Endothelial cell of umbilical vein (primary cell): ENCODE results near the gene TADA2B. TPM values are rescaled to one million over a fixed set of nuclear protein-coding genes. Genes with fewer than 3 reads are reported as not detected.

ENCODE experiments used
- BruUV-seq: library from RNA; stranded (reverse); fragments of 400-500 nt; replicated peaks from 2 replicates; lab custom pipeline; 2021; lab: Mats Ljungman, UMichigan
- CTCF ChIA-PET: fragments of 300-600, 350-600 bp; sonication (Branson Sonifier 250); formaldehyde crosslinking; loops from one replicate; lab custom pipeline; 2021; ENCODE audit warnings: antibody characterized with exemption, inconsistent platforms; lab: Charles Lee
- POLR2A ChIA-PET: fragments of 300-600, 350-600 bp; sonication (Branson Sonifier 250); formaldehyde crosslinking; loops from one replicate; lab custom pipeline; 2021; ENCODE audit warnings: antibody characterized with exemption, inconsistent platforms; lab: Charles Lee
- DNase-seq: peaks from one replicate; pipeline ENCODE4 v3.0.0-alpha.2; 2011; ENCODE audit warnings: low read depth, low spot score
- FAIRE-seq: peaks from 2 replicates; lab custom pipeline; 2011; peaks lifted over from hg19 to GRCh38; lab: Jason Lieb, UNC
- H2AFZ ChIP-seq: 2 replicates; pipeline ENCODE4 v1.6.0; 2012; ENCODE audit warnings: low read depth, low read length, control low read depth, inconsistent platforms
- H3K27ac ChIP-seq: 2 replicates; pipeline ENCODE4 v1.5.1; 2011; ENCODE audit warnings: low read depth, mild to moderate bottlenecking, control low read depth, low read length, moderate library complexity; ENCODE audit not compliant: insufficient read depth
- H3K27me3 ChIP-seq, 2 experiments: 2 replicates each; pipeline versions ENCODE4 v1.6.0 to v1.6.1; 2011; ENCODE audit warnings: low read length in 2 of 2, mixed read lengths in 1 of 2; ENCODE audit not compliant: control insufficient read depth in 2 of 2, insufficient read depth in 2 of 2
- H3K36me3 ChIP-seq, 2 experiments: 2 replicates in 1 of 2; 3 replicates in 1 of 2; pipeline ENCODE4 v1.5.1; 2011; ENCODE audit warnings: low read length in 2 of 2, mild to moderate bottlenecking in 1 of 2, moderate library complexity in 1 of 2; ENCODE audit not compliant: control insufficient read depth in 2 of 2, insufficient read depth in 2 of 2; ENCODE audit errors: extremely low read depth in 1 of 2
- H3K4me1 ChIP-seq: 3 replicates; pipeline ENCODE4 v1.5.1; 2011; ENCODE audit warnings: mild to moderate bottlenecking, low read length; ENCODE audit not compliant: control insufficient read depth, insufficient read depth; ENCODE audit errors: extremely low read depth
- H3K4me2 ChIP-seq: 2 replicates; pipeline ENCODE4 v1.6.1; 2011; ENCODE audit warnings: low read length, control low read depth, mixed read lengths; ENCODE audit not compliant: insufficient read depth
- H3K4me3 ChIP-seq, 3 experiments: fragments of 200-600 bp in 1 of 3; sonication (generic), shearing (Covaris generic) in 1 of 3; replicated peaks in 1 of 3; 2 replicates each; pipeline ENCODE4 v1.5.1; 2011 to 2016; ENCODE audit warnings: control low read depth in 3 of 3, low read length in 3 of 3, mild to moderate bottlenecking in 2 of 3, inconsistent platforms in 1 of 3, low read depth in 1 of 3, moderate library complexity in 1 of 3; ENCODE audit not compliant: insufficient read depth in 1 of 3
- H3K79me2 ChIP-seq: 2 replicates; pipeline ENCODE4 v1.6.0; 2012; ENCODE audit warnings: low read length, inconsistent platforms; ENCODE audit not compliant: control insufficient read depth, insufficient read depth
- H3K9ac ChIP-seq: replicated peaks from 2 replicates; pipeline ENCODE3; 2011; ENCODE audit warnings: low read length, control low read depth; ENCODE audit not compliant: insufficient read depth; ENCODE audit errors: extremely low read depth
- H3K9me1 ChIP-seq: replicated peaks from 3 replicates; pipeline ENCODE4 v1.6.0; 2011; ENCODE audit warnings: mild to moderate bottlenecking, low read length; ENCODE audit not compliant: control insufficient read depth, insufficient read depth; ENCODE audit errors: extremely low read depth
- H3K9me3 ChIP-seq: replicated peaks from 2 replicates; pipeline ENCODE4 v1.5.1; 2012; ENCODE audit warnings: low read length, inconsistent platforms; ENCODE audit not compliant: control insufficient read depth, insufficient read depth
- H4K20me1 ChIP-seq: replicated peaks from 2 replicates; pipeline ENCODE3; 2011; ENCODE audit warnings: mild to moderate bottlenecking, low read length; ENCODE audit not compliant: control insufficient read depth, insufficient read depth; ENCODE audit errors: extremely low read depth
- EZH2 ChIP-seq: IDR thresholded peaks from 2 replicates; pipeline ENCODE4 v1.6.1; 2012; ENCODE audit warnings: borderline replicate concordance, low read depth, mild to moderate bottlenecking, moderate library complexity, low read length, inconsistent platforms; ENCODE audit not compliant: severe bottlenecking
- FOS ChIP-seq: IDR thresholded peaks from 2 replicates; pipeline ENCODE4 v1.6.1; 2011; ENCODE audit warnings: mild to moderate bottlenecking, low read length, moderate library complexity, borderline replicate concordance; ENCODE audit not compliant: insufficient read depth
- GATA2 ChIP-seq: IDR thresholded peaks from 2 replicates; pipeline ENCODE4 v1.7.0; 2011; ENCODE audit warnings: low read depth, mild to moderate bottlenecking, moderate library complexity, mixed read lengths, low read length; ENCODE audit not compliant: insufficient read length, insufficient read depth
- JUN ChIP-seq: IDR thresholded peaks from 2 replicates; pipeline ENCODE4 v1.6.1; 2011; ENCODE audit warnings: borderline replicate concordance, low read depth; ENCODE audit not compliant: insufficient read length, insufficient read depth
- MAX ChIP-seq: IDR thresholded peaks from 2 replicates; pipeline ENCODE4 v1.6.1; 2011; ENCODE audit not compliant: insufficient read depth, insufficient read length
- MYC ChIP-seq: IDR thresholded peaks from one replicate; pipeline ENCODE4 v1.6.1; 2011; ENCODE audit warnings: mild to moderate bottlenecking, low read depth, low read length
- POLR2A ChIP-seq: IDR thresholded peaks from 2 replicates; pipeline ENCODE4 v1.6.1; 2012; ENCODE audit warnings: low read depth, mild to moderate bottlenecking, control low read depth, low read length
- POLR2AphosphoS5 ChIP-seq: IDR thresholded peaks from 2 replicates; pipeline ENCODE4 v1.6.1; 2012; ENCODE audit warnings: low read depth, mild to moderate bottlenecking, control low read depth, low read length, moderate library complexity; ENCODE audit not compliant: insufficient read depth
- dilution Hi-C: fragments of 300-500 bp; cut with MboI; formaldehyde crosslinking; loops from one replicate; pipeline ENCODE4 v1.15.0; 2019; ENCODE audit warnings: low sequenced_read_pairs; ENCODE audit not compliant: extremely low pct_ligation_motif_present
- intact Hi-C: fragments of 100-400 bp; cut with micrococcal nuclease; formaldehyde crosslinking; loops from one replicate; pipeline ENCODE4 v1.10.0; 2022
- polyA plus RNA-seq, 4 experiments: library from polyadenylated mRNA; depleted of rRNA in 3 of 4; stranded (reverse) in 3 of 4; unstranded in 1 of 4; fragments of >200 nt; gene quantifications; 2 replicates each; pipeline versions ENCODE4 v1.2.1 to v1.2.3, GENCODE V29; 2011 to 2012; ENCODE audit warnings: missing spikeins in 1 of 4
- total RNA-seq: library from RNA; stranded (reverse); gene quantifications from 2 replicates; pipeline ENCODE4 v1.2.3, GENCODE V29; 2021
- TF ChIP-seq, protein P1 (sequence below), 2 donors: IDR thresholded peaks; 1 replicate in 1 of 2; 2 replicates in 1 of 2; pipeline ENCODE4 v1.5.1; 2011; ENCODE audit warnings: low read length in 2 of 2, mild to moderate bottlenecking in 2 of 2, moderate library complexity in 2 of 2, control low read depth in 1 of 2, inconsistent platforms in 1 of 2, low read depth in 1 of 2; ENCODE audit not compliant: insufficient read depth in 1 of 2; ENCODE audit errors: extremely low read depth in 1 of 2

The TADA2B gene
- total and polyA plus RNA-seq, 2 donors (not counting 3 experiments of a cell fraction or from before 2014, with no cell fraction given) = 5.5 to 11.5 TPM

DNA sequence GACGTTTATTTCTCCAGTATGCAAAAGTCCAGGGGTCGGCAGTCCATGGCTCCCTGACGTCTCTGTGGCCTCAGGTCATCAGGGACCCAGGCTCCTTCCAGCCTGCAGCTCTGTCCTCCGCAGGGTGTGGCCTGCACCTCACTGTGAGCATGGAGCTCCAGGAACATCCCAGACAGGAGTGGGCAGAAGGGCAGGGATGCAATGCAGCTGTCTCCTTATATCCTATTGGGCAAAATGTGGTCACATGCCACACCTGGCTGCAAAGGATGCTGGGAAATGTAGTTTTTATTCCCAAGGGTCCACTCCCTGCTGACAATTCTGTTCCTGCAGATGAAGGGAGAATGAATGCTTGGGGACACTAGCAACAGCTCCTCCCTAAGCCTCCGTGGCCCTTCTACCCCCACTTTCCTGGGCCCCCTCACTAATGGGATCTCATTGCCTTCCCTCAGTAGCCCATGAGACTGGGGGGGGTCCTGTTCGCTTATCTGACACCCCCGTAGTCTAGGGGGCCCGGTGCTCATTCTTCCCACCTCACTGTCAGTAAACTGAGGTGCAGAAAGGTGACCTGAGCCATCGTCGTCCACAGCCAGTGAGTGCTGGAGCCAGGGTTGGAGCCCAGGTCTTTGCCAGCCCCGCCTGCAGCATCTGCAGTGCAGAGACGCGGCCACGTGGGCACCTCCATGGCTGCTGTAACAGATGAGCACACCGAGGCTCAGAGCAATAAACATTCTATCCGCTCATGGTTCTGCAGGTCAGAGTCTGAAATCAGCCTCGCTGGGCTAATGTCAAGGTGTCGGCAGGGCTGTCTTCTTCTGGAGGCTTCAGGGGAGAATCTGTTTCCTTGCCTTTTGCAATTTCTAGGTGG, 30.6 kb downstream of the TADA2B start:
- Histone ChIP-seq H3K27me3 (peaks cover 2 to 3% of the 10 kb centered on the region in 2 experiments), H3K9ac (no peak overlapping the region), H3K9me3 (no peaks in the 10 kb centered on the region), H2AFZ (no peak overlapping the region), H3K27ac (no peak overlapping the region), H4K20me1 (no peaks in the 10 kb centered on the region), H3K4me2 (no peak overlapping the region), H3K9me1 (no peaks in the 10 kb centered on the region), H3K79me2 (no peaks in the 10 kb centered on the region), H3K4me3 (no peak overlapping the region), H3K4me1 (peaks cover 4% of the 10 kb centered on the region), H3K36me3 (no peaks in the 10 kb centered on the region)
- TF ChIP-seq EZH2 (no peak), MAX (peak; percentile 87)
- dilution Hi-C loops = no loop called here
- ChIA-PET POLR2A (no interaction called here), CTCF (interaction anchor here (8.6 kb wide), 1 partner anchor 101 kb away, joined by 79 read pairs; no protein-coding TSS in a partner anchor)
- no TSS peak for BruUV-seq
- FAIRE-seq (peak; percentile 94), DNase-seq (peak; percentile 49)
- intact Hi-C loops = no loop called here

GRCh38 chr4:7074426-7074825, 31.3 kb downstream of the TADA2B start:
- Histone ChIP-seq H3K9me3 (no peaks in the 10 kb centered on the region), H2AFZ (no peak overlapping the region), H3K27me3 (peaks cover 2 to 3% of the 10 kb centered on the region in 2 experiments), H3K27ac (no peak overlapping the region), H3K4me3 (no peak overlapping the region), H4K20me1 (no peaks in the 10 kb centered on the region), H3K9me1 (no peaks in the 10 kb centered on the region), H3K4me1 (no peaks in the 10 kb centered on the region), H3K4me2 (no peak overlapping the region), H3K9ac (no peak overlapping the region), H3K79me2 (no peaks in the 10 kb centered on the region), H3K36me3 (no peaks in the 10 kb centered on the region)
- DNase-seq = no peak
- POLR2A ChIA-PET = no interaction called here
- FAIRE-seq = no peak
- TF ChIP-seq MYC (no peak), POLR2AphosphoS5 (no peak), GATA2 (no peak), FOS (no peak), MAX (no peak), JUN (no peak), POLR2A (no peak), EZH2 (no peak)
- TF ChIP-seq, protein P1, sequence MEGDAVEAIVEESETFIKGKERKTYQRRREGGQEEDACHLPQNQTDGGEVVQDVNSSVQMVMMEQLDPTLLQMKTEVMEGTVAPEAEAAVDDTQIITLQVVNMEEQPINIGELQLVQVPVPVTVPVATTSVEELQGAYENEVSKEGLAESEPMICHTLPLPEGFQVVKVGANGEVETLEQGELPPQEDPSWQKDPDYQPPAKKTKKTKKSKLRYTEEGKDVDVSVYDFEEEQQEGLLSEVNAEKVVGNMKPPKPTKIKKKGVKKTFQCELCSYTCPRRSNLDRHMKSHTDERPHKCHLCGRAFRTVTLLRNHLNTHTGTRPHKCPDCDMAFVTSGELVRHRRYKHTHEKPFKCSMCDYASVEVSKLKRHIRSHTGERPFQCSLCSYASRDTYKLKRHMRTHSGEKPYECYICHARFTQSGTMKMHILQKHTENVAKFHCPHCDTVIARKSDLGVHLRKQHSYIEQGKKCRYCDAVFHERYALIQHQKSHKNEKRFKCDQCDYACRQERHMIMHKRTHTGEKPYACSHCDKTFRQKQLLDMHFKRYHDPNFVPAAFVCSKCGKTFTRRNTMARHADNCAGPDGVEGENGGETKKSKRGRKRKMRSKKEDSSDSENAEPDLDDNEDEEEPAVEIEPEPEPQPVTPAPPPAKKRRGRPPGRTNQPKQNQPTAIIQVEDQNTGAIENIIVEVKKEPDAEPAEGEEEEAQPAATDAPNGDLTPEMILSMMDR (IDR thresholded peaks at IDR 0.05; ENCODE audit: extremely low read depth in 1 of 2, insufficient read depth in 1 of 2, low read depth in 1 of 2, low read length in 2 of 2) = no peak
- BruUV-seq = no TSS peak
- dilution Hi-C loops (no loop called here), intact Hi-C loops (no loop called here)
- CTCF ChIA-PET = interaction anchor here (8.6 kb wide), 1 partner anchor 101 kb away, joined by 79 read pairs; no protein-coding TSS in a partner anchor
